Left cardiac atrium (tissue), 4 donors: ENCODE data around the gene EVL. TPM values are rescaled to one million over a fixed set of nuclear protein-coding genes. Genes with fewer than 3 reads are reported as not detected.

Source experiments
- ATAC-seq, 2 donors: fragments of 200-7000 bp; cut with Tn5 transposase; one replicate each; pipeline ENCODE4 v1.9.1; 2020; ENCODE audit warnings: mild to moderate bottlenecking in 2 of 2, moderate library complexity in 2 of 2
- DNase-seq: peaks from one replicate; pipeline ENCODE4 v3.0.0-alpha.2; 2020
- intact Hi-C, 2 donors: fragments of 100-400 bp; cut with DNase I; formaldehyde crosslinking; loops; one replicate each; pipeline versions ENCODE4 v1.14.1 to v1.15.1; 2022 to 2023
- total RNA-seq, 2 donors: library from RNA; stranded (reverse); fragmentation: NEBNext Ultra II Directional; extraction: Animal tissue kit (Norgen Biotek cat#: 25700); gene quantifications; one replicate each; pipeline ENCODE4 v1.2.1, GENCODE V29; 2021
- donor health status: DM: no; HTN: yes; CAD: no.
- donor health status: DM: no; HTN: yes; CAD: no; lungs with severe emphysema.
- donor health status: DM: yes; HTN: yes; CAD: no.
- donor health status: Dilated cardiomyopathy.

The EVL gene
- total RNA-seq, 2 donors from 2014 or later, result 48.3 to 58.8 TPM

DNA sequence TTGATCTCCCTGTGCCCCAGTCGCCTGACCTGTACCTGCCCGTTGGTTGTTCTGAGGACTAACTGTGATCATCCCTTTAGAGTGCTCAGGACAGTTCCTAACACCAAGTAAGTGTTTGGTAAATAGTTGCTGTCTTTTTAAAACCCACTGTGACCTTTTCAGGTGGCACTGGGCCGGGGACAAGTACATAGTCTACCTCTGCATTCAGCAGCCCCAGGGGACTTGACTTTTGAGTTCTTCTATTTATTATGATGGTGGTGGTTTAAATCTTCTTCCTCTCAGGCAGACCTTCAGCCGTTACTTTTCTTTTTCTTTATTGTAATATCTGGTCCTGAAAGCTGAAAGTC is 38.8 kb downstream of the EVL start:
- intact Hi-C loops, result no loop called here
- DNase-seq (no peak), ATAC-seq (no peak)

DNA sequence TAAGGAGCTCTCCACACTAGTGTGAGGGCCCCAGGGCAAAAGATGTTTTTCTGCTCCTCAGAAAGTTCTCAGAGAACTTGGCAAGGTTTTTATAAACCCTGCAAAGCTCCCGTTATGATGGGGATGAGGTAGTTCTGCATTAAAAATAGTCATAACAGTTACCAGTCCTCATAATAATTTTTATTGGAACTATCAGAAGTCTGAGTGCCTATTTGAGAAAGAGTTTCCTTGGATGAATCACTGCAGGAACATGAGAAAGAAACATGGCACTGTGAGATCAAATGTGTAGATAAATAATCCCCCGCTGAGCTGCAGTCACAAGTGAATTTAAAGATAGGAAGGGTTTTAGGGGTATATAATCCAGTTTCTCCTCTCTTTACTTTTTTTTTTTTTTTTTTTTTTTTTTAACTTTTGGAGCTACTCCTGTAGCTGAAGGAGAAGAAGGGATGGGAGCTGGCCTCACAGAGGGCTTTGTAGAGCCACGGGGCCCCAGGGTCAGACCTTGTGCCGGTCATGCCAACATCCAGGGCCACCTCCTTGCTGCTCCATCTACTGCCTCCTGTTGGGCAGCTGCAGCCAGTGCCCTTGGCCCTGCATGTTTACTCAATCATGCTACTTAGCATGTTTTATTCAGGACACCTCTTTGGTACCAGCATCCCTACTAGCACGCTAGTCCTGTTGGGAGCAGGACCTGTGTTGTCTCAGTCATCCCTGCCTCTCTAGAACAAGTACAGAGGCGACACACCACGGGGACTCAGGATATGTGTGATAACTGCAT is 39.5 kb downstream of the EVL start:
- intact Hi-C loops, result loop anchor here (5.0 kb wide), 2 partner anchors 88 to 122 kb away; no protein-coding TSS in a partner anchor
- DNase-seq (no peak), ATAC-seq (no peak)

DNA sequence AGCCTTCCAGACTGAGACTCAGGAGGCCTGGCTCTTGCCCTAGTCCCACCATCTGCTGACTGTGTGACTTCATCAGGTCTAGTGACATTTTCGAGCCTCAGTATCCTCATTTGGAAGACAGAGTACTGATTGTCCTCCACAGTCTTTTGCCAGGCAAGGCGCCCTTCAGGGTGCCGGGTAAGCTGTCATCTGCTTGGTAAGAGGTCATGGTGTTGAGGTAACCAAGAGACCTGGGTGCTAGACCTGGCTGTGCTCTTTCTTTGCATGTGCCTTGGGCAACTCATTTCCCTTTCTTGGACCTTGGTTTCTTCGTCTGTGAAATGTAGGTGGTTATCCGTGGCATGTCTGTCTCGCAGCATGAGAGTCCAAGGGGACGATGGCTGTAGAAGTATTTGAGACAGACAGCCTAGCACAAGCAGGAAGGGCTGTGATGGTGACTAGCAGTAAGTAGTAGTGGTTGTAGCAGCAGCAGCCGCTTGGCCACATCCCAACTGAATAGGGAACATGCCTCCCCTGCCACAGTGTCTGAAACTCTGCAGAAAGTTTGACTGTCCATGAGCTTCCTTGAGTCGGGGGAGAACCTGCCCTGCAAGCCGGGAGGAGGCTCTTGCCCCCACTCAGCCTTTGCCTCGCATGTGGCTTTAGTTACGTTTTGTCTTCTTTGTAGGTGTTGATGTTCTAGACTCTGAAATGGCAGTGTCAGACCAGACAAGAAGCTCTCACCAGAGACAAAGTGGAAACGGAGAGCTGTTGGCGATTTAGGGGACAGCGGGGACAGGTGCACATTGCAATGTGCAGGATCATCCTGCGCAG is 40.3 kb downstream of the EVL start:
- intact Hi-C loops, result loop anchor here (5.0 kb wide), 2 partner anchors 87 to 123 kb away; no protein-coding TSS in a partner anchor
- DNase-seq, result no peak
- peak in 1 of 2 donors; percentile 5 for ATAC-seq

DNA sequence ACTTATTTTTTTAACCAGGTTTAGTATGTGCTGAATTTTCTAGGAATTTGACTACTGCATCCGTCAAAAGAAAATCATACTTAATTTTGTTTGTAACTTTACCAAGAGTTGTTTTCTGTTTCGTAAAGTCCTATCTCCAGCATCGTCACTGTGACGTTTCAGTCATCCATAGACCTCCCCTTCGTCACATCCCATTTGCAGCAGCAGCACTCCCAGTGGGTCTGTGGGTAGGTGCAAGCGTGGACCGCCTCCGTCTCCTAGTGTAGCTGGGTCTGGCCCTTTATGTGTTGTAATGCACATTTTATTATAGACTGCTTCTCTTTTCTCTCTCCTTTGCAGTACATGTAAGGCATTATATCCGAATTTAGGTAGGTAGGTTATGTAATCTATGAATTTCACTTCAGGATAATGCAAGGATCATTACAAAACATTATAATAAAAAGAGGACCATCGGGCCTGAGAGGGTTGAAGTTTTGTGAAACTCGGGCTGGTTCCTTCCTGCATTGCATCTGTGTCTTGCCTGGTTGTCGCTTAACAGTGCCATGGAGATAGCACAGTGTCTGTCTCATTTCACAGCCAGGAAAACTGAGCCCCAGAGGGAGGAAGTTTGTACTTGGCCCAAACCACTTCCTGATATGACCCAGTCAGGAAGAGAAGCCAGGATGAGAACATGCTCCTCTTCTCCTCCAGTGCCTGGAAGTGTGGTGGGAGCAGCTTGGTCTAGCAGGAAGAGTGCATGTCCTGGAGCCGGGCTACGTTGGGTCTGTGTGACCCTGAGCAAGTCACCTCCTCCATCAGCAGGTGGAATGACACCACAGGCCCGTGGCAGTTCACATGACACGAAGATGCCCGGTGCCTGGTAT is 41.3 kb downstream of the EVL start:
- ATAC-seq, result peak; percentile 4 to 53

DNA sequence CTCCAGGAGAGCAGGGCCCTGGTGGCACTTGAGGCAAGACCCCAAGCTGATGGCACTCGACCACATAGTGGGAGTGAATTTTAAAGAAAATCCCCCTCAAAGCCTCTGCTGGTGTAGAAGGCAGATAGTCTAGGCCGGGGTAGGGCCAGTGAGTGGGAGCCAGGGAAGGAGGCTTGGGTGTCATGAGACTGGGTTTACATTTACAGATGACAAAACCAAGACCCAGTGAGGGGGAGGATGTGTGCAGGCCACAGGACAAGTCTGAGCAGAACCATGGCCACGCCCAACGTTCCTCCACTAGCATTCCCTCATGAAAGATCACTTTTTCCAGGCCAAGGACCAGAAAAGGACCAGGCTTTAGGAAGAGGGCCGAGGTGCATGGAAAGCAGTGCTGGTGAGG is 42.0 kb downstream of the EVL start:
- no peak for DNase-seq
- intact Hi-C loops, result loop anchor here (5.0 kb wide), 2 partner anchors 85 to 125 kb away; no protein-coding TSS in a partner anchor
- ATAC-seq, result no peak

More for the DNA sequence above, 41.3 kb downstream of the EVL start:
- intact Hi-C loops, result loop anchor here (5.0 kb wide), 2 partner anchors 86 to 124 kb away; no protein-coding TSS in a partner anchor
- no peak for DNase-seq

DNA sequence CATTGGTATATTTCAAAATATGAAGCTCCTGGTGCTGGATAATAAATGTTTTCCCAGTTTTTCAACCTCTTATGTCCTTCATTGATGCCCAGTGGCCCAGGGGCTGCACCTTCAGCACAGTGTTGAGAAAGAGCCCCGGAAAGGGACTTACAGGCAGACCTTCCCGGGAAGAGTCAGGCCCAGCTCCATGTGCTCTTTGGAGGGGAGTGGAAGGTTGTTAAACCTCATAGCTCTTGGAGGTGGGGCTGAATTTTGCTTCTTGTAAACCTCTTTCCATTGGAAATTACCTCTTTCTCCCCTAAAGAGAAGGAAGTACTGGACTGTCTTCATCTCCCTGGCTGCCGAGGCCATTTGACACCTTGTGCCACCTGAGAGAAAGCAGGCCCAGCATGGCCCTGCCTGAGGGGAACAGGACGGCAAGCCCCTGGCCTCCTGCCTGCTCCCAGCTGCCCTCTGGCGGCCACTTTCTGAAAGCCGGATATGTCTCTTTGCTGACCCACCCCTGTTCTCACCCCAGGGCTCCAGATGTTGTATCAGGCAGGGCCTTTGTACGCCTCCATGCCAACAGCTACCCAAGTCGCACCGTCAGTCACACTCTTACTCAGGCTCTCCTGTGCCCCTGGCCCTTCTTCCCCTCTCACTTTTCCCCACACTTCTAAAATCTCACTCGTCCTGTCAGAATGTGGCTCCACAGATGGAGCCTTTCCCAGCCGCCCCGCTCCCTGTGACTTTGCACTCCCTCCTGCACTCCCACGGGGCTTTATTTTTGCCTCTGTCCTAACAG is 43.0 kb downstream of the EVL start:
- ATAC-seq (peak; percentile 78 to 87), DNase-seq (peak; percentile 88)
- intact Hi-C loops, result loop anchor here (1.0 to 5.0 kb wide), 3 partner anchors 84 to 126 kb away; no protein-coding TSS in a partner anchor

DNA sequence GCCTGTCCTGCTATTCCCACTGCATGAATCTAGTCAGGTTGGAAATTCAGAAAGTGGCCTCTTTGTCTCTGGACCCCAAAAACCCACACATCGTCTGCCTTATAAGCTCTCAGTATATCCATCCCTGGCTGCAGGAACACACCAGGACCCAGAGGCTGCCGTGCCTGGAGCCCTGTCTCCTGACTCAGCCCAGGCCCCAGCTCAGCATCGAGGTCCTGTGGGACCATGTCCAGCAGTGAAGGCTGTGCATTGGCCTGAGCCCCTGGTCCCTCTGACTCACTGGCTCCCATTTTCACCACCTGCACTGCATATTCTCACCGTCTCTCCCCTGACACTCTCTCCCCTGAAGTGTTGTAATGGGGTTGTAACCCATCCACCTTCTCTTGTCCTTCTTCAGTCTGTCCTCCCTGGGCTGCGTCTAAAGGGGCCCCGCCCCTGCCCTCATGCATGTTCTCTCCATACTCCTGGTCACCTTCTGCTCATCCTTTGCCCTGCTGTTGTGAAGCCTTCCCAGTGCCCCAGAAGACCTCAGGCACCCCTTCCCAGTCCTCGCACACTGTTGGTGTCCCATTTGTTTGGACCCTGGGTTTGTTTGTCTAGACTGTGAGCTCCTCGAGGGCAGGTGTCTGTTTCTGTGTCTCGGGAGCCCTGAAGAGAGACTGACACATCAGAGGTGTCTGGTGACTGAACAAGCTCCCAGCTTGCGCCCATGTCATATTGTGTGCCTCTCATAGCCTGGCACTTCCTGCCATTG is 43.8 kb downstream of the EVL start:
- peak; percentile 21 to 41 for ATAC-seq
- intact Hi-C loops, result loop anchor here (1.0 to 5.0 kb wide), 3 partner anchors 83 to 127 kb away; no protein-coding TSS in a partner anchor
- DNase-seq, result no peak

DNA sequence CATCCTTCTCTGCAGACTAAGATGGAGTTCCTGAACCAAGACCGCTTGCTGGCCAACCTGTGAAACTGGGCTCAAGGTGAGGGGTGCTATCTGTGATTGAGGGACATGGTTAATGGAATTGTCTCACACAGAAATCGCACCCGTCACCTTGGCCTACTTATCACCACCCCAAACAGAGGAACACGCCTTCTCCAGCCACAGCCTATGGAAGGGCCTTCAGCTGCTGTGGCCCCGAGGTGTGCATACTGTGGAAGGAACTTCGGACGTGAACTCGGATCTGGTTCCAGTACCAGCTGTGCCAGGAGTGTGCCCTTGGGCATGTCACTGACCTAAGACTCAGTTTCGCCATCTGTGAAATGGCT is 44.4 kb downstream of the EVL start:
- DNase-seq, result no peak
- ATAC-seq, result no peak
- intact Hi-C loops, result loop anchor here (5.0 kb wide), 2 partner anchors 83 to 127 kb away; no protein-coding TSS in a partner anchor

DNA sequence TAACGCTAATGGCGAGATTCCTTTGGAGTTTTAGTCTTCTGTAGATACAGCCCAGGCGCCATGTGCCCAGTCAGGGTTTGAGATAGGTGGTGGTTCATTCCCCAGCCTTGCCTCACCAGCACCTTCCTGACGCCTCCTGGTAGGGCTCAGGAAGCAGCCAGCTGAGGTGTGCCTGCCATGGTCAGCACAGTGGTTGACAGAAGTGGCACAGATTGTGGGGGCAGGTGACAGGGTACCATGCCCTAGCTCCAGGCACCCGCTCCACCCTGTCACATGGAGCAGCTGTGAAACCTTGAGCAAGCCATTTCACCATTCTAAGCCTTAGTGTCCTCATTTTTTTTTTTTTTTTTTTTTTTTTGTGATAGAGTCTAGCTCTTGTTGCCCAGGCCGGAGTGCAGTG is 45.6 kb downstream of the EVL start:
- DNase-seq (no peak), ATAC-seq (no peak)
- intact Hi-C loops, result no loop called here

DNA sequence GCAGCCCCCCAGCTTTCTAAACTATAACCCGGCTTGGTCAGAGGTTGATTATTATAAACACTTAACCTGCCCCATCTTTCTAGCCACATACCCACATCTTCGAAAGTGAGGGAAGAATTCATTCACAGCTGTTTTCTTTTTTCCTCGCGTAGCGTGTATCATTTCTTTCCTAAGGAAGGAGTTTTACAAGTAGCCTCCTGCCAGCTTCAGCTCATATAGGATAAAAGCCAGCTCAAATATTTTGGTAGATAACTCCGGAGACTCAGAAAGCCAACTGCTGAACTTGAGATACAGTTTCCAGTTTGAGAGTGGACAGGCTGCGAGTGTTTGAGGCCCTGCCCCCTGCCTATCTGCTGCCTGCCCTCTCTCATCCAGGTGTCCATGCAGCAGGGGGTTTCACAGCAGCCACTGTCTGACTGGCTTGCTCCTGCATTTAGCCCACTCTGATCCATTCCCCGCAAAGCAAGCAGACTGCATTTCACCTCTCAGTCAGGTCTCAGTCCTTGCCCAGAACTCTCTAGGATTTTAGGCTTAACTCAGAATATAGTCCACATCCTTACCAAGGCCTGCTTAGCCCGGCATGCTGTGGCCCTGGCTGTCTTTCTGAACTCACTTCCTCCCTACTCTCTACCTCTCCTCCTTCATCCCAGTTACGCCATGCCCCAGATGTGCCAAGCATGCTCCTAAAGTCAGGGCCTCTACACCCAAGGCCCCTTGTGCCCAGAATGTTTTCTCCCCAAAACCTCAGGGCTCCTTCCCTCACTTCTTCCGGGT is 46.9 kb downstream of the EVL start:
- intact Hi-C loops, result no loop called here
- no peak for DNase-seq
- no peak for ATAC-seq

DNA sequence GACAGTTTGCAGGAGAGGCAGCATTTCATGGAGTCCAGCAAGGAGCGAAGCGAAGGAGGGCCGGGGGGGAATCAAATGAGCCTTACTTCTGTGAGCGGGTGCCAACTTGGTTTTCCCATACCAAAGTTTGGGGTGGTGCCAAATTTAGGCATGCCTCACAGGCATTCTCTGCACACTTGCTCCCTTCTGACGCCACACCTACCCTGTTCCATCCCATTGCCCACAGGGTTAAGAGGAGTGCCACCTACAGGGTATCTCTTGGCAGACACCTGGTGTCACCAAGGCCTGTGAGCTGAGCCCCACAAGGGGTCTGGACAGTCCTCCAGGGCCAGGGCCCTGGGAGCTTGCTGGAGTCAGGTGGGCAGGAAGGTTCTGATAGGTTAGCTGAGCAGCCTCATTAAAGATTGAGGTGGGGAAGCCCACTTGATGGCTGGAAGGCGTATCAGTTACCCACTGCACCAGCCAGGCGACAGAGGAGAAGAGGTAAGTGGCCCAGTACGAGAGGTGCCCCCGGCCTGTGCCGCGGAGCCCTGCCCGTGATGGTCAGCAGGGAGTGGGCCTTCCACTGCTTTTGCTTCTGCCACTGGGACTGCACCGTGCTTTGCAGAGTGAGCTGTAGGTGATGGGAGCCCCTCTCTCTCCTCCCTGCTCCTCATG is 49.0 kb downstream of the EVL start:
- ATAC-seq (no peak), DNase-seq (no peak)
- intact Hi-C loops, result no loop called here

DNA sequence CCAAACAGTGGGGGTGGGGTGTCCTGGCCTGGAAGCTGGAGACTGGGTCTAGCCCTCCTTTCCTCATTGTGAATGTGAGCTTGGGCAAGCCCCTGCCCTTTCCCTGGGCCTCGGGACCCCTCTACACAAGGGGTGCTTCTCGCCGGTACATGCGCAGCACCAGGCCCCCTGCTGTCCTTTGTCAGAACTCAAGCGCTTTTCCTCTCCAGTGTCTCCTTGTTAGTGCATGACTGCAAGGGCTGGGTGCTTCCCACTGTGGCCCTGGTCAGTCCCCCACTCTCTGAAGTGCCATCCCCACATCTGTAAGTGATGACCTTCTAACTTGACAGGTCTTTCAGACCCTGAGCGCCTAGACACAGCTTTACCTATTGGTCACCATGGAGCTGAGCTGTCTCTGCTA is 50.0 kb downstream of the EVL start:
- no peak for DNase-seq
- no peak for ATAC-seq
- intact Hi-C loops, result no loop called here

DNA sequence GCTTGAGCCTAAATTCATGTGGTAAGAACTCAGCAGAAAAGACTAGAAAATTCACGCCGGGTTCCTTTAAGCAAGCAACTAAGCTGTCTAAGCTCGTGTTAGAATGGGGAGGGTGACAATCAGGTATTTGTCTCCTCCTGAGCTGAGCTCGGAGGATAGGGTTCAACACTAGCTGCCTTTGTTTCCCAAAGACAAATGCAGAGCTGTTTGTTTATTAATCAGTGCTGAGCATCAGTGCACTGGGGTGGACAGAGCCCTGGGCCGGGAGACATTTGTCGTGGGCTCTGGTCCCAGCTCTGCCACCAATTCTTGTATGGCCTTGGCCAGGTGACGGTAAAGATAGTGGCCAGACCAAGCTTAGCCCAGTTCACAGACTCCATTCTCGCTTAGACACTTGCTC is 50.5 kb downstream of the EVL start:
- DNase-seq, result no peak
- intact Hi-C loops, result no loop called here
- no peak for ATAC-seq

DNA sequence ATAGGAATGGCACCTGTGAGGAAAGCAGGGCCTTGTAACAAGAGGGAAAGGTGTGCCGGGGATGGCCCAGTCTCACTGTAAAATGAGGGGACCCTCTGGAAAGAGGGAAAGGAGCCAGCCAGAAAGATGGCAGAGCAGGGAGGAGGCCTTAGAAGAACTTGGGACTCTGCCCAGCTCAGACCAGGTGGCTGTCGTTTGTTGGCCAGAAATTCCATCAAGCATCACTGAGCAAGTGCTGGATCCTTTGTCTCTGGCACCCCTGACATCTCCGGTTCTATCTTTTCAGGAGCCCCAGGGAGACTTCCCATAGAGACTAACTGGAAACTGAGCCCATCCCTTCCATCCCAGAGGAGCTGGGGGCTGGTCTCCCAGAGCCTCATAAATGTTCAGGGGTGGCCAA is 50.9 kb downstream of the EVL start:
- ATAC-seq, result no peak
- no peak for DNase-seq
- intact Hi-C loops, result no loop called here

DNA sequence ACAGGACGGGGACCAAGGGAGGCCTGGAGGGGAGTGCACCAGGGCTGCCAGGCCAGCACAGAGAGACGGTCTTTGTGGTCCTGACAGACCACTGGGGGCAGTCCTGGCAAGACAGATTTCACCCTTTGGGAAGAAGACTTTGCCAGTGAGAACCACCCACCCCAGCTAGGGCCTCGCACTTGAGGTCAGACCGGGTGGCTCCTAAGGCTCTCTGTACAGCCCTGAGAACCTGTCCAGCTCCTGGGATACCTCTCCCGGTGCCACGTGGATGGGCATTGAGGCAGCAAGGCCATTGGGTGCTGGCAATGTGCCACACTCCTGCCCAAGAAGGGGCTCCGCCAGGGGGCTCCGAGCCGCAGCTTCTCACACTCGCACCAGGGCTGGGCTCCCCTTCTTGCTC is 51.8 kb downstream of the EVL start:
- no peak for ATAC-seq
- no peak for DNase-seq
- intact Hi-C loops, result no loop called here

DNA sequence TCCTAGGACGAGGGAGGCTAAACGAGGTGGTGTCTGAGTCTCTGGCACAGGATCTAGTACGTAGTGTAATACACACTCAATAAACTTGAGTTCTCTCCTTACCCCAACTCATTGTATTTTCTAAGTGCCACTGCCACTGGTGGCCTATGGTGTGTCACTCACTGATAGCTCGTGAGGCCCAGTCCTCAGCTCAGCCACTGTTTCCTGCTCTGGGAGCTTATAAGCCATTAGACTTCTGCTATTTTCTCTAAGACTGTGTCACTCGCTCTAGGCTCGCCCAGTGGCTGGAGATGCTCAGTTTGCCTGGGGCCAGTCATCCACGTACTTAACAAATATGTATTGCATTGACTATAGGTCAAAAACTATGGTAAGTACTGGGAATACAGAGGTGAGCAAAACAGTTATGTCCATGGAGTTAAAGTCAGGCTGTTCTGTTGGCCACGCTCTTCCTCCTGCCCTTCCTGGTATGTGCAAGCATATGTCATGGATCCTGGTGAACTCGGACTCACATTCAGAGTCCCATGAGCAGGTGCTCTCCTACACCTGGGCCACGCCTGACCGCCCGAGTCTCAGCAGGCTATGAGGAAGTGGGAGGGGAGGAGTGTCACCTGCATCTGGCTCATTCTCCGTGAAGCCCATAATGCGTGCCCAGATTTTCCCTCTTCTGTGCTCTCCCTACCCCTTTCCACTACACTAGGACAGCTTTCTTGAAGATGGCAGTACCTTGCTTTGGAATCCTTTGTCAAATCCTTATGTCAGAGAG is 52.6 kb downstream of the EVL start:
- intact Hi-C loops, result no loop called here
- ATAC-seq, result no peak

More for the DNA sequence above, 52.6 kb downstream of the EVL start:
- no peak for DNase-seq
